Right lobe of liver (tissue), 4 donors: Measurements from ENCODE around the gene ARMC9.

Experiments used
- CTCF ChIP-seq, 4 donors: fragments of 200-600 bp in 3 of 4; fragments of 450-650 bp in 1 of 4; IDR thresholded peaks; one replicate each; pipeline versions ENCODE4 v1.5.1 to v1.8.0; 2016 to 2022; ENCODE audit warnings: antibody characterized with exemption in 4 of 4, mild to moderate bottlenecking in 2 of 4
- POLR2A ChIP-seq: fragments of 450-650 bp; IDR thresholded peaks from one replicate; pipeline ENCODE4 v1.6.1; 2017; ENCODE audit warnings: antibody characterized with exemption, mild to moderate bottlenecking
- donor health status: DM: no; HTN: no; CAD: no.
- donor health status: DM: no; HTN: no; CAD: no.
- donor health status: DM: no; HTN: yes; CAD: no.

- TF ChIP-seq CTCF (IDR thresholded peaks at IDR 0.05) (no peak), POLR2A (no peak)
Measured at GRCh38 chr2:231318436-231318835, 120.0 kb downstream of the ARMC9 start.
